HepG2 (cell line): Measurements from ENCODE around the gene CALN1. TPM values are rescaled to one million over a fixed set of nuclear protein-coding genes. Genes with fewer than 3 reads are reported as not detected.

Experiments
- ATAC-seq: fragments of 200-7000 bp; cut with Tn5 transposase; 3 replicates; pipeline ENCODE4 v1.9.1; 2020; ENCODE audit warnings: mild to moderate bottlenecking, moderate library complexity
- BruUV-seq: library from RNA; stranded (reverse); fragments of 400-500 nt; replicated peaks from 2 replicates; lab custom pipeline; 2021; lab: Mats Ljungman, UMichigan
- CTCF ChIA-PET: fragments of 300-600 bp; formaldehyde crosslinking; extraction: SDS; loops from one replicate; lab custom pipeline; 2021; ENCODE audit warnings: low total read pairs, inconsistent platforms, low intra/inter-chr PET ratio; lab: Yijun Ruan, JAX
- POLR2A ChIA-PET: fragments of 350-600 bp; sonication (Branson Sonifier 250); formaldehyde crosslinking; loops from one replicate; lab custom pipeline; 2020; ENCODE audit warnings: antibody characterized with exemption, inconsistent platforms; lab: Yijun Ruan, JAX
- DNase-seq: peaks from one replicate; pipeline ENCODE4 v3.0.0-alpha.2; 2015; ENCODE audit warnings: low spot score
- FAIRE-seq: peaks from 3 replicates; lab custom pipeline; 2011; peaks lifted over from hg19 to GRCh38; lab: Jason Lieb, UNC
- H2AFZ ChIP-seq: one replicate; pipeline ENCODE4 v1.6.1; 2011; ENCODE audit warnings: low read length, inconsistent platforms
- H3K27ac ChIP-seq: fragments of 300-600 bp; 3 replicates; pipeline ENCODE4 v1.8.0; 2011; ENCODE audit warnings: mixed run types, mild to moderate bottlenecking, mixed read lengths, low read length, inconsistent platforms; ENCODE audit not compliant: insufficient read depth; ENCODE audit errors: extremely low read length
- H3K27me3 ChIP-seq, 2 experiments: fragments of 200-600 bp in 1 of 2; 2 replicates in 1 of 2; 3 replicates in 1 of 2; pipeline versions ENCODE4 v1.6.0 to v1.8.0; 2011; ENCODE audit warnings: low read length in 2 of 2, mild to moderate bottlenecking in 2 of 2, moderate library complexity in 2 of 2, inconsistent platforms in 1 of 2; ENCODE audit not compliant: insufficient read depth in 2 of 2, control insufficient read depth in 1 of 2
- H3K36me3 ChIP-seq, 2 experiments: fragments of 200-600 bp in 1 of 2; replicated peaks in 1 of 2; 2 replicates in 1 of 2; 3 replicates in 1 of 2; pipeline versions ENCODE4 v1.5.1 to v1.8.0; 2011; ENCODE audit warnings: low read length in 2 of 2, inconsistent platforms in 1 of 2; ENCODE audit not compliant: insufficient read depth in 2 of 2, control insufficient read depth in 1 of 2
- H3K4me1 ChIP-seq: 2 replicates; pipeline ENCODE4 v1.5.1; 2012; ENCODE audit warnings: low read length, inconsistent platforms; ENCODE audit not compliant: insufficient read depth
- H3K4me2 ChIP-seq: 2 replicates; pipeline ENCODE4 v1.6.0; 2011; ENCODE audit warnings: low read depth, low read length, inconsistent platforms
- H3K4me3 ChIP-seq, 3 experiments: fragments of 200-600 bp in 1 of 3; sonication (generic), shearing (Covaris generic) in 1 of 3; replicated peaks in 1 of 3; 2 replicates each; pipeline ENCODE4 v1.5.1; 2011 to 2016; ENCODE audit warnings: low read length in 3 of 3, inconsistent platforms in 2 of 3, low read depth in 2 of 3, mild to moderate bottlenecking in 2 of 3, control low read depth in 1 of 3, mixed read lengths in 1 of 3; ENCODE audit not compliant: insufficient read depth in 1 of 3
- H3K79me2 ChIP-seq: one replicate; pipeline ENCODE4 v1.6.1; 2011; ENCODE audit warnings: low read length, inconsistent platforms; ENCODE audit not compliant: insufficient read depth
- H3K9ac ChIP-seq: 2 replicates; pipeline ENCODE4 v1.6.0; 2011; ENCODE audit warnings: mild to moderate bottlenecking, low read depth, low read length, inconsistent platforms; ENCODE audit not compliant: insufficient read depth
- H3K9me3 ChIP-seq: 2 replicates; pipeline ENCODE4 v1.5.1; 2012; ENCODE audit warnings: mild to moderate bottlenecking, low read length
- H4K20me1 ChIP-seq: 2 replicates; pipeline ENCODE4 v1.6.0; 2011; ENCODE audit warnings: inconsistent platforms, mild to moderate bottlenecking, low read length, moderate library complexity; ENCODE audit not compliant: insufficient read depth
- ARID4A ChIP-seq: sonication (generic); formaldehyde crosslinking; IDR thresholded peaks from 2 replicates; pipeline ENCODE4 v1.5.0; 2020; ENCODE audit warnings: mild to moderate bottlenecking, missing genetic modification reagents, borderline replicate concordance
- FOXC1 ChIP-seq: sonication (generic); formaldehyde crosslinking; IDR thresholded peaks from 2 replicates; pipeline ENCODE4 v1.8.0; 2022; ENCODE audit warnings: mild to moderate bottlenecking, missing genetic modification reagents, borderline replicate concordance
- GTF3A ChIP-seq: sonication (generic); formaldehyde crosslinking; conservative IDR thresholded peaks from 2 replicates; pipeline ENCODE4 v1.4.0; 2020; ENCODE audit warnings: mild to moderate bottlenecking, missing genetic modification reagents
- LBX2 ChIP-seq: sonication (generic); formaldehyde crosslinking; IDR thresholded peaks from 2 replicates; pipeline ENCODE4 v1.5.0; 2020; ENCODE audit warnings: missing genetic modification reagents, mild to moderate bottlenecking, borderline replicate concordance
- MTA3 ChIP-seq: sonication (generic); formaldehyde crosslinking; IDR thresholded peaks from 2 replicates; pipeline ENCODE4 v1.4.0; 2020; ENCODE audit warnings: missing genetic modification reagents
- NFE2 ChIP-seq: sonication (generic); formaldehyde crosslinking; IDR thresholded peaks from 2 replicates; pipeline ENCODE4 v1.4.0; 2020; ENCODE audit warnings: missing genetic modification reagents
- NR1H2 ChIP-seq: sonication (generic); formaldehyde crosslinking; IDR thresholded peaks from 2 replicates; pipeline ENCODE4 v1.8.1; 2022; ENCODE audit warnings: low read depth, missing genetic modification reagents, borderline replicate concordance
- PLSCR1 ChIP-seq: sonication (generic); formaldehyde crosslinking; IDR thresholded peaks from 2 replicates; pipeline ENCODE4 v1.5.0; 2020; ENCODE audit warnings: missing genetic modification reagents, mild to moderate bottlenecking, borderline replicate concordance
- POLR2AphosphoS5 ChIP-seq: IDR thresholded peaks from 2 replicates; pipeline ENCODE4 v1.6.1; 2012; ENCODE audit warnings: low read depth, low read length
- RFX5 ChIP-seq: IDR thresholded peaks from 2 replicates; pipeline ENCODE4 v1.6.1; 2011; ENCODE audit warnings: low read depth, low read length, improper control_type of control experiment
- SOX6 ChIP-seq, 2 experiments: fragments of 450-650 bp in 1 of 2; sonication (generic) in 1 of 2; formaldehyde crosslinking in 1 of 2; IDR thresholded peaks; 2 replicates each; pipeline versions ENCODE4 v1.4.0 to v1.6.1; 2017 to 2020; ENCODE audit warnings: antibody characterized with exemption in 1 of 2, mild to moderate bottlenecking in 1 of 2, missing genetic modification reagents in 1 of 2
- TAF15 ChIP-seq: fragments of 200-400 bp; formaldehyde crosslinking; IDR thresholded peaks from one replicate; pipeline ENCODE4 v1.6.1; 2018; ENCODE audit warnings: mild to moderate bottlenecking, low read depth, low read length; ENCODE audit not compliant: poor library complexity, severe bottlenecking
- ZNF44 ChIP-seq: sonication (generic); formaldehyde crosslinking; IDR thresholded peaks from 2 replicates; pipeline ENCODE4 v1.5.1; 2020; ENCODE audit warnings: mild to moderate bottlenecking, missing genetic modification reagents
- ZNF546 ChIP-seq: sonication (generic); formaldehyde crosslinking; conservative IDR thresholded peaks from 2 replicates; pipeline ENCODE4 v1.8.1; 2023; ENCODE audit warnings: mild to moderate bottlenecking, missing genetic modification reagents
- ZNF782 ChIP-seq: sonication (generic); formaldehyde crosslinking; IDR thresholded peaks from 2 replicates; pipeline ENCODE4 v1.4.0; 2020; ENCODE audit warnings: missing genetic modification reagents, mild to moderate bottlenecking, borderline replicate concordance
- ZZZ3 ChIP-seq: sonication (generic); formaldehyde crosslinking; IDR thresholded peaks from 2 replicates; pipeline ENCODE4 v1.4.0; 2020; ENCODE audit warnings: missing genetic modification reagents, mild to moderate bottlenecking, borderline replicate concordance
- WGBS: methylation state at CpG from one replicate; pipeline ENCODE4 v1.1.6; 2017; ENCODE audit warnings: low lambda C conversion rate; 5-methylcytosine and 5-hydroxymethylcytosine counted together
- in situ Hi-C: cut with HindIII; loops from 2 replicates; pipeline ENCODE4 v1.10.0; 2017; ENCODE audit warnings: low pct_unique_long_range_greater_than_20kb; ENCODE audit not compliant: extremely low pct_ligation_motif_present
- intact Hi-C: fragments of 100-400 bp; cut with micrococcal nuclease; formaldehyde crosslinking; loops from one replicate; pipeline ENCODE4 v1.10.0; 2022; ENCODE audit not compliant: unreplicated experiment
- polyA plus RNA-seq, 8 experiments: library from polyadenylated mRNA; depleted of rRNA in 3 of 8; stranded (reverse) in 7 of 8; unstranded in 1 of 8; fragments of >200 nt; fragmentation: Illumina TruSeq in 4 of 8; extraction: Trizol in 4 of 8; gene quantifications; 2 replicates each; pipeline versions ENCODE4 v1.2.1 to v1.2.3, GENCODE V29; 2011 to 2016; ENCODE audit warnings: low read depth in 4 of 8, missing spikeins in 1 of 8, mixed read lengths in 1 of 8; ENCODE audit not compliant: insufficient read depth in 1 of 8
- total RNA-seq, 5 experiments: library from RNA; depleted of rRNA; stranded (reverse); fragments of >200 nt; fragmentation: Illumina TruSeq; extraction: Trizol; gene quantifications; 2 replicates each; pipeline ENCODE4 v1.2.3, GENCODE V29; 2016; ENCODE audit warnings: low read depth in 1 of 5

CALN1 gene
- total and polyA plus RNA-seq, 2 of the 13 experiments (the other 11 are each of a cell fraction or from before 2014, with no cell fraction given), result not detected

GRCh38 chr7:71754828-71755227 is 657.3 kb downstream of the CALN1 start:
- Histone ChIP-seq H3K79me2 (no peaks in the 10 kb centered on the region), H3K27me3 (no peaks in the 10 kb centered on the region; a peak in 1 of 5 replicates), H3K4me2 (no peak overlapping the region), H3K4me1 (no peaks in the 10 kb centered on the region), H3K4me3 (no peak overlapping the region), H4K20me1 (no peaks in the 10 kb centered on the region), H2AFZ (no peak overlapping the region), H3K27ac (no peak overlapping the region), H3K9ac (no peak overlapping the region), H3K36me3 (no peaks in the 10 kb centered on the region), H3K9me3 (peaks cover 5% of the 10 kb centered on the region)
- no TSS peak for BruUV-seq
- intact Hi-C loops (no loop called here), in situ Hi-C loops (no loop called here)
- 7% methylated on average over 2 of the region's 4 CpGs for WGBS
- ATAC-seq (no peak), DNase-seq (no peak), FAIRE-seq (no peak)
- CTCF ChIA-PET, result no interaction called here
- TF ChIP-seq NFE2 (CRISPR knock-in tag), result no peak
- TF ChIP-seq FOXC1 (CRISPR knock-in tag), result no peak
- no peak for TF ChIP-seq ZNF44 (CRISPR knock-in tag)
- no peak for TF ChIP-seq TAF15
- no peak for TF ChIP-seq POLR2AphosphoS5
- TF ChIP-seq SOX6 (IDR thresholded peaks at IDR 0.05), result no peak
- TF ChIP-seq SOX6 (CRISPR knock-in tag; IDR thresholded peaks at IDR 0.05), result no peak
- no peak for TF ChIP-seq NR1H2 (CRISPR knock-in tag)
- no peak for TF ChIP-seq ARID4A (CRISPR knock-in tag)
- TF ChIP-seq ZNF782, result no peak
- TF ChIP-seq ZNF546 (CRISPR knock-in tag), result no peak
- TF ChIP-seq LBX2 (CRISPR knock-in tag), result no peak
- no peak for TF ChIP-seq MTA3 (CRISPR knock-in tag)
- no peak for TF ChIP-seq GTF3A (CRISPR knock-in tag)
- no peak for TF ChIP-seq PLSCR1 (CRISPR knock-in tag)
- no peak for TF ChIP-seq ZZZ3
- TF ChIP-seq RFX5, result no peak
- POLR2A ChIA-PET, result no interaction called here
